WTC11 (cell line): ENCODE data around the gene HOXD12.

Source experiments
- KAT7 ChIP-seq: sonication (generic); formaldehyde crosslinking; IDR thresholded peaks from 2 replicates; pipeline ENCODE4 v1.8.1; 2023; ENCODE audit warnings: missing genetic modification reagents, mild to moderate bottlenecking, borderline replicate concordance
- MXD4 ChIP-seq: fragments of 250-450 bp; sonication (Bioruptor Pico); IDR thresholded peaks from 2 replicates; pipeline ENCODE4 v1.8.0; 2021; ENCODE audit warnings: mild to moderate bottlenecking, moderate library complexity, borderline replicate concordance
- ZNF263 ChIP-seq: sonication (generic); formaldehyde crosslinking; IDR thresholded peaks from 2 replicates; pipeline ENCODE4 v1.8.1; 2022; ENCODE audit warnings: low read depth, mild to moderate bottlenecking, moderate library complexity, missing genetic modification reagents
- TF ChIP-seq, protein P1 (sequence below): fragments of 200-600 bp; IDR thresholded peaks from 2 replicates; pipeline ENCODE4 v1.8.0; 2022; ENCODE audit warnings: antibody characterized with exemption
- TF ChIP-seq, protein P2 (sequence below): sonication (generic); formaldehyde crosslinking; IDR thresholded peaks from 2 replicates; pipeline ENCODE4 v1.8.0; 2022; ENCODE audit warnings: missing genetic modification reagents

DNA sequence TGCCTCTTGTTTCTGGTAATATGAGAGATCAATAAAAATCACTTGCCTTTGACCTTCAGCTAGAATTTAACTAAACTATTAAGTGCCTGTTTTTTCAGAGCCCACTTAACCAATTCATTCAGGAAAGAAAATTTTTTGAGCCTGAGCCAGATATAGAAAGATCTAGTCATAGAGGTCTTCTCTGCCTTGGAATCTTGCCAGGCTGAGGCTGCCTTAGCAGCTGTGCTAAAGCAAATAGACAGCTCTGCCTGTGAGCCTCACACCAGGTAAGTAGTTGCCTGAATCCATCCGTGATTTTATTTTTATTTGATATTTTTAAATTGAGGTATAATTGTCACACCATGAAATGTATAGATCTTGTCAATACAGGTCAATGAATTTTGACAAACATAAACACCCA is 43.2 kb upstream of the HOXD12 start:
- TF ChIP-seq MXD4 = no peak
- TF ChIP-seq, protein P1, sequence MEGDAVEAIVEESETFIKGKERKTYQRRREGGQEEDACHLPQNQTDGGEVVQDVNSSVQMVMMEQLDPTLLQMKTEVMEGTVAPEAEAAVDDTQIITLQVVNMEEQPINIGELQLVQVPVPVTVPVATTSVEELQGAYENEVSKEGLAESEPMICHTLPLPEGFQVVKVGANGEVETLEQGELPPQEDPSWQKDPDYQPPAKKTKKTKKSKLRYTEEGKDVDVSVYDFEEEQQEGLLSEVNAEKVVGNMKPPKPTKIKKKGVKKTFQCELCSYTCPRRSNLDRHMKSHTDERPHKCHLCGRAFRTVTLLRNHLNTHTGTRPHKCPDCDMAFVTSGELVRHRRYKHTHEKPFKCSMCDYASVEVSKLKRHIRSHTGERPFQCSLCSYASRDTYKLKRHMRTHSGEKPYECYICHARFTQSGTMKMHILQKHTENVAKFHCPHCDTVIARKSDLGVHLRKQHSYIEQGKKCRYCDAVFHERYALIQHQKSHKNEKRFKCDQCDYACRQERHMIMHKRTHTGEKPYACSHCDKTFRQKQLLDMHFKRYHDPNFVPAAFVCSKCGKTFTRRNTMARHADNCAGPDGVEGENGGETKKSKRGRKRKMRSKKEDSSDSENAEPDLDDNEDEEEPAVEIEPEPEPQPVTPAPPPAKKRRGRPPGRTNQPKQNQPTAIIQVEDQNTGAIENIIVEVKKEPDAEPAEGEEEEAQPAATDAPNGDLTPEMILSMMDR = no peak
- no peak for TF ChIP-seq ZNF263 (CRISPR knock-in tag)
- TF ChIP-seq, protein P2, sequence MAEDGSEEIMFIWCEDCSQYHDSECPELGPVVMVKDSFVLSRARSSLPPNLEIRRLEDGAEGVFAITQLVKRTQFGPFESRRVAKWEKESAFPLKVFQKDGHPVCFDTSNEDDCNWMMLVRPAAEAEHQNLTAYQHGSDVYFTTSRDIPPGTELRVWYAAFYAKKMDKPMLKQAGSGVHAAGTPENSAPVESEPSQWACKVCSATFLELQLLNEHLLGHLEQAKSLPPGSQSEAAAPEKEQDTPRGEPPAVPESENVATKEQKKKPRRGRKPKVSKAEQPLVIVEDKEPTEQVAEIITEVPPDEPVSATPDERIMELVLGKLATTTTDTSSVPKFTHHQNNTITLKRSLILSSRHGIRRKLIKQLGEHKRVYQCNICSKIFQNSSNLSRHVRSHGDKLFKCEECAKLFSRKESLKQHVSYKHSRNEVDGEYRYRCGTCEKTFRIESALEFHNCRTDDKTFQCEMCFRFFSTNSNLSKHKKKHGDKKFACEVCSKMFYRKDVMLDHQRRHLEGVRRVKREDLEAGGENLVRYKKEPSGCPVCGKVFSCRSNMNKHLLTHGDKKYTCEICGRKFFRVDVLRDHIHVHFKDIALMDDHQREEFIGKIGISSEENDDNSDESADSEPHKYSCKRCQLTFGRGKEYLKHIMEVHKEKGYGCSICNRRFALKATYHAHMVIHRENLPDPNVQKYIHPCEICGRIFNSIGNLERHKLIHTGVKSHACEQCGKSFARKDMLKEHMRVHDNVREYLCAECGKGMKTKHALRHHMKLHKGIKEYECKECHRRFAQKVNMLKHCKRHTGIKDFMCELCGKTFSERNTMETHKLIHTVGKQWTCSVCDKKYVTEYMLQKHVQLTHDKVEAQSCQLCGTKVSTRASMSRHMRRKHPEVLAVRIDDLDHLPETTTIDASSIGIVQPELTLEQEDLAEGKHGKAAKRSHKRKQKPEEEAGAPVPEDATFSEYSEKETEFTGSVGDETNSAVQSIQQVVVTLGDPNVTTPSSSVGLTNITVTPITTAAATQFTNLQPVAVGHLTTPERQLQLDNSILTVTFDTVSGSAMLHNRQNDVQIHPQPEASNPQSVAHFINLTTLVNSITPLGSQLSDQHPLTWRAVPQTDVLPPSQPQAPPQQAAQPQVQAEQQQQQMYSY (CRISPR knock-in tag) = no peak
- TF ChIP-seq KAT7 (CRISPR knock-in tag) = no peak
